Middle frontal gyrus (tissue), 1 donor: ENCODE data around the gene SLAIN1.
"Not testable (repeated sequence)": the region's sequence is repeated elsewhere in the genome, so short reads cannot be mapped to it uniquely, and the experiment has no call there.

ENCODE experiments used
- DNase-seq: peaks from one replicate; pipeline ENCODE4 v3.0.0-alpha.2; 2015; ENCODE audit warnings: low spot score; ENCODE audit errors: extremely low spot score

Gene SLAIN1

GRCh38 chr13:77697217-77698103, at the start of gene SLAIN1:
TSS of gene SLAIN1 (plus strand) at chr13:77697687. CDS start at chr13:77697914, 227 bp downstream.
- DNase-seq, result peak; percentile 75

- no peak for DNase-seq
Measured at GRCh38 chr13:77650409-77650808, 47.1 kb upstream of the SLAIN1 start.

DNA sequence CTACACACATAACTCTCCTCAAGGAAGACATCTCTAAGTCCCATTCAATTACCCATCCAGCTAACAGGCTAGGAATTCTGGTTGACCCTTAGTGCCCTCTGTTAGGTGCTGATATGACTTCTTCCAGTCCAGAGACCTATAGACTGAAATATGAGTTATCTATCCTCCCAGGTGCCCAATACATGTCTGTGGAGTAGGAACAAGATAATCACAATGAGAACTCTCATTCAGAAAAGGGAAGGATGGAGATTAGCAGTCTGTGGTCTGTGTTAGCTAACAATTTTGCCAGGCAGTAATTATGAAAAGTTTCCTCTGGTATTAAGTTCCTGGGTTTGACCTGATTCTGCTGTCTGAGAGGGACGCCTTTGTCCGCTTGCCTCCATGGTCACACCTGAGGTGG, 44.2 kb upstream of the SLAIN1 start:
- DNase-seq, result no peak

DNA sequence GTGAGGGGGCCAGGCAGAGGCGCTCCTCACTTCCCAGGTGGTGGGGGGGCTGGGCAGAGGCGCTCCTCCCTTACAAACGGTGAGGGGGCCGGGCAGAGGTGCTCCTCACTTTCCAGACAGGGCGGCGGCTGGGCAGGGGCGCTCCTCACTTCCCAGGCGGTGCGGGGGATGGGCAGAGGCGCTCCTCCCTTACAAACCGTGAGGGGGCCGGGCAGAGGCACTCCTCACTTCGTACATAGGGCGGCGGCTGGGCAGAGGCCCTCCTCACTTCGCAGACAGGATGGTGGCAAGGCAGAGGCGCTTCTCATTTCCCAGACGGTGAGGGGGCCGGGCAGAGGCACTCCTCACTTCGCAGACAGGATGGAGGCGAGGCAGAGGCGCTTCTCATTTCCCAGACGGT, 37.5 kb upstream of the SLAIN1 start:
- DNase-seq, result not testable (repeated sequence)

- no peak for DNase-seq
Measured at GRCh38 chr13:77660841-77661250, 36.6 kb upstream of the SLAIN1 start.

GRCh38 chr13:77662301-77662700, 35.2 kb upstream of the SLAIN1 start:
- DNase-seq, result not testable (repeated sequence)

DNA sequence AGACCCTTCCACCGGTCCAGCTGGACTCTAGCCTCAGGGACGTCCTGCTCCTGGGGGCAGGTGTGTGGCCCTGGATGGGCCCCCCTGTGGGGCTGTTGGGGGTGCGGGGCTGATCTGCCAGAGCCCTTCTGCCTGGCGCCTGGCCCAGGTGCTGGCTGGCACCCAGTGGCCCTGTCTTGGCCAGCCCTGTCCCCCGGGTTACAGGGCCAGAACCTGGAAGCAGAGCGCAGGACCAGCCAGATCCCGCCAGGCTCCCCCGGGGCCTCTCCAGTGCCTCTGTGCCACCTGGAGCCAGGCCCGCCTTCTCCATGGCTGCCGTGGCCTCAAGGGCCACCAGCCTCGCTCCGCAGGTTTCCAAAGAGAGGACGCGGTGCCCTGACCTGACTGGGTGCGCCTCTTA, 34.7 kb upstream of the SLAIN1 start:
- DNase-seq, result not testable (repeated sequence)

- DNase-seq, result no peak
Measured at GRCh38 chr13:77674852-77675251, 22.6 kb upstream of the SLAIN1 start.

DNA sequence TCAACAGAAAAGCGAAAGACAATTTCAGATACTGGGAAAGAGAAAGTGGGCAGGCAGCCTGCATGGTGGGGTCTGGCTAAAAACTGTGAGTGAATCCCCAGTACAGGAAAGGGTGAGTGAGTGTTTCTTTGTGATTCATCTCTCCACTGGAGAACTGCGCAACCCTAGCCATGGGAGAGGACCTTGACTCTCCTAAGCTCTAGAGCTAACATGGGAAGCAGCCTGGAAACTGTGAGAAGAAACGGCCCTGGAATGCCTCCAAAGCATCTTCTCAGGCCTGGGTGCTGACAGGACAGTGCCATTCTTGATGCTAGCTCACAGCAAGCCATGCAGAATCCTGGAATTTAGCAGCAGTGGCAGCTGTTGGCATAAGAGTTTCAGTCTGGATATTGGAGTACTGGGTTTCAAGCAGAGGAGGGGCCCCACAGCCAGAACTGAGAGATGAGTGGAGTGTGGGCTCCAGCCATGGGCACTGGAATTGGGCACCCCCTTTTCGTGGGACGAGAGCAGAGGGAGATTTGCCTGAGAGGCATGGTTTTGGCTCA, 18.7 kb upstream of the SLAIN1 start:
- no peak for DNase-seq

DNA sequence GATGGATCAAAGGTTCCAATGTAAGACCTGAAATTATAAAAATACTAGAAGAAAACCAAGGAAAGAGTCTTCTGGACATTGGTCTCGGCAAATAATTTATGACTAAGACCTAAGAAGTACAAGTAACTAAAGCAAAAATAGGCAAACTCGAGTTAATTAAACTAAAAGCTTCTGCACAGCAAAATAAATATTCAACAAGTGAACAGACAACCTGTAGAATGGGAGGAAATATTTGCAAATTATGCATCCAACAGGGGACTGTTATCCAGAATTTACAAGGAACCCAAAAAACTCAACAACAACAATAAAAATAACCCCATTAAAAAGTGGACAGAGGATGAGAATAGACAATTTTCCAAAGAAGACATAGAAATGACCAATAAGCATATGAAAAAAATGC, 9.7 kb upstream of the SLAIN1 start:
- no peak for DNase-seq

- DNase-seq, result no peak
Measured at GRCh38 chr13:77691871-77692270, 5.6 kb upstream of the SLAIN1 start.

- DNase-seq, result no peak
Measured at GRCh38 chr13:77692746-77693448, 4.6 kb upstream of the SLAIN1 start.

GRCh38 chr13:77693449-77693940, 4.0 kb upstream of the SLAIN1 start:
- no peak for DNase-seq

DNA sequence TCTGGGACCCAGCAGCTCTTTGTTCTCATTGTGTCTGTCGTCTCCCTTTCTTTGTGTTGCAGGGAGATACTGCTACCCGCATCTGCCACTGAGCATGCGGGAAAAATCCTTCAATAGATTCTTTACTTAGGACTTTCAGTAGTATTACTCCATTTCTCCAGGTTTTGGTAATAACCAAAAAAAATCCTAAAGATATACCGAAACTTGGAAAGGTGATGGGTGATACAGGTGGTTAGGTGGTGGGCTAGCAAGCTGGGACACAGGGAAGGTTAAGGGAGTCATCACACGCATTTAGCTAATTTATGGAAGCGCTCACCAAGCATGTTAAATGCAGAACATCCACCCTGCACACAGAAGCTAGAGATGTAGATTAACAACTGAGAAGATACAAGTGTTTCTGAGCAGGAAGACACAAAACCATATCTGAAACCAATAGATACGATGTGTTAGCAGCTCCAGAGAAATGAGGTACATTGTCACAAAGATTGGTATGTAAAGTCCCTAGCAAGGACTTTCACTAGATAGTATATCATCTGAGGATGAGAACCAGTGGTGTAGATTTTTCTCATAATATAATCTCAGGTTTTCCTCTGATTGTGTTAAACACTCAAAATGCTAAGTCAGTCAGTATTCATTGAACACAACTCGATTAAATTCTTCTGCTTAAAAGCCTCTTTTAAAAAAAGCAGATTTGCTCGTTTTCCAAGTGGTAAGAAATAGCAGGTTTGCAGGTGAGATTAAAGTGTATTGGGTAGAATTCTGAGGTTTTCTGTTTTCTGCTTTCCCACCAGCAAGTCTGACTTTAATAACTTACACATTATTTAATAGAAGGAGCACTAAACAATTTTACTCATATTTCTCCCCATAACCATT, 1.2 kb upstream of the SLAIN1 start:
- DNase-seq, result peak; percentile 61

GRCh38 chr13:77696879-77697216, 639 bp upstream of the SLAIN1 start:
- DNase-seq, result no peak

DNA sequence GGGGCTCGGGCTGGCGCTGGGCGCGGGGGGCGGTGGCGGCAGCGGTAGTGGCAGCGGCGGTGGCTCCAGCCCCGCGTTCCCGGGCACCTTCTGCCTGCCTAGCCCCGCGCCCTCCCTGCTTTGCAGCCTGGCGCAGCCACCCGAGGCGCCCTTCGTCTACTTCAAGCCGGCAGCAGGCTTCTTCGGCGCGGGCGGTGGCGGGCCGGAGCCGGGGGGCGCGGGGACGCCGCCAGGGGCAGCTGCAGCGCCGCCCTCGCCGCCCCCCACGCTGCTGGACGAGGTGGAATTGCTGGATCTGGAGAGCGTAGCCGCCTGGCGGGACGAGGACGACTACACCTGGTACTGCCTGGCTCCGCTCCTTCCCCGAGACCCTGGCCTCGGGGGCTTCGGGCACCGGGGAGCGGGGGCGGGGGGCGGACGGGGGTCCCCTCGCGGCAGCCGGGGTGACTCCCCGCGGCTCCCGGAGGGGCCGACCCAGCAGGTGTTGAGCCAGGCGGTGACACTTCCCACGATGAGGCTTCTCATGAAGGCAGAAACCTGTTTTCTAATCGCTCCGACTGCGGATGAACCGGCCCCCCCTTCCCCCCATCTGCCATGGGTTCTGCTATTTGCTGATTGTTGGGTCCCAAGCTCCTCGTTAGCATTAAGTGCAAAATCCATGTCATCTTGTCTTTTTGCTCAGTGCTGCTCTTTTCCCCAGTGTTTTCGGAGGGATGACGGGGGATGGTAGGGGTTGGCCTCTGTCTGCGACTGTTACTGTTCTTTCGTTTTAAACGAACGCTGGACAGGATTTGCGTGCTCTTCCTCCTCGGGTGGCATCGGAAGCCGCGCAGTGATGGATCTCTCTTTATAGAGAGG, 943 bp downstream of the SLAIN1 start:
- DNase-seq, result no peak

DNA sequence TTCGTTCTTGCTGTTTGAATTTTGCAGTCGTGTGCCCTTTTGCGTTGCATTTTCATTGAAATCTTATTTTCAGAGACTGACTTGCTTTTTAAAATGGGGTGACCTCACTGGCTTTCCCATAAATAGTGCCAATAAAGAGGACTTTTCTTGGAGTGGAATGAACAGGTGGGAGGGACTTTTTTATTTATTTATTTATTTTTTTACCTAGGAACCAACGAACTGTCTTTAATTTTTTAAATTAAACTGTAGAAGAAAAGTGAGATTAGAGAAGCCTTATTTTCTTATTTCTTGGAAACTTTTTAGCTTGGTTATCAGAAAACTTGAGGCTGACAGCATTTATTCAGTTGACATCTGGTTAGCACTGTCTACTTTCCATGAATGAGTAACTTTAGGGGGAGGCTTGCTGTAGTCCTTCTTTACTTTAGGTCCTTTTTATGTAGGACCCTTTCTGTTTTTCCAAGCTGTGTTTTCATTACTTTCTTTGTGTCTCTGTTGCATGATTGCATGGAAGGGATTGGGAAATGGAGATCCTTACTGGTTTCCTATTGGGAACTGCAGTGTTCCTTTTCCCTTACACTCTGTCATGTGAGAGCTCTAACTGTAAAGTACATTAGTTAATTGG, 1.7 kb downstream of the SLAIN1 start:
- DNase-seq, result no peak

DNA sequence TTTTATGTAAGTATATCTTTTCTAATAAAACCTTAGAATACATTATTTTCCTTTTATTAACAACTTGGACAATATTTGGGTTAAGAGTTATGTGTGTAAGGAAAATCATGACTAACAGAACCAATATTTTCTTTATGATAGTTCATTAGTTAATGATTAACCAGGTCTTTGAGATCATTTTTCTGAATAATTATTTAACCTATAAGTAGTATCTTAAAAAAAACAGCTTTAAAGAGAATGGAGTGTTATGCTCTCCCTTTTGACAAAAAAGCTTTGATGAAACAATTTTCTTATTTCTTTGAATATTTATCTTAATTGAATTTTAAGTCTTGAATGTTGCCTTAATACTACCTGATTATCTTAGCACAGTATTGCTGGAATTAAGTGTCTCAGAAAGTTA, 3.8 kb downstream of the SLAIN1 start:
- DNase-seq, result no peak

DNA sequence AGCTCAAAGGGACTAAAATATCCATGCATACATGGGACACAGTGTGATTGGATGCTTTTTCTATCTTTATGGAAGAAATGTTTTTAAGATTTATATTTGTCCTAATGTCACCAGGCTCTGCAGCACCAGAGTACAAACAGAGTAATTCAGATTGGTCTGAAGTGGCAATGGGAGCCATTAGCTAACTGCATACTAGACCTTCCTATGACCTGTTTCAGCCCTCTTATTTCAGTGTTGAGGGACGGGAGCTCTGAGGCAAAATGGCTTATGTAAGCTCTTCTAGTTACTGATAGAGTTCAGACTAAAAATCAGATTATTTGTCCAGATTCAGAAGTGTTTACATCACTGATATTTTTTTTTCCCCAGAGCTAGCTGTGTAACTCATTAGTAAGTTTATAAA, 4.9 kb downstream of the SLAIN1 start:
- DNase-seq, result no peak

GRCh38 chr13:77703408-77703807, 5.9 kb downstream of the SLAIN1 start:
- no peak for DNase-seq
